Transverse colon (tissue), 4 donors: ENCODE results near the gene KCNIP3.

ENCODE experiments used
- CTCF ChIP-seq, 5 experiments: fragments of 200-600 bp in 3 of 5; fragments of 450-650 bp in 2 of 5; sonication (generic) in 3 of 5; IDR thresholded peaks; 1 replicate in 2 of 5; 2 replicates in 3 of 5; pipeline ENCODE4 v1.5.1; 2016 to 2017; ENCODE audit warnings: antibody characterized with exemption in 5 of 5, inconsistent platforms in 3 of 5, mild to moderate bottlenecking in 2 of 5, moderate library complexity in 1 of 5
- EP300 ChIP-seq: sonication (generic); formaldehyde crosslinking; IDR thresholded peaks from one replicate; pipeline ENCODE4 v1.6.1; 2017; ENCODE audit warnings: antibody characterized with exemption, low read depth
- POLR2A ChIP-seq: fragments of 450-650 bp; IDR thresholded peaks from one replicate; pipeline ENCODE4 v1.6.1; 2016; ENCODE audit warnings: antibody characterized with exemption, mild to moderate bottlenecking, moderate library complexity
- POLR2AphosphoS5 ChIP-seq, 3 donors: sonication (generic); formaldehyde crosslinking; IDR thresholded peaks; one replicate each; pipeline ENCODE4 v1.6.1; 2016; ENCODE audit warnings: antibody characterized with exemption in 3 of 3

GRCh38 chr2:95309599-95309998, 12.5 kb downstream of the KCNIP3 start:
- TF ChIP-seq CTCF (IDR thresholded peaks at IDR 0.05), result no peak
- no peak for TF ChIP-seq POLR2A
- no peak for TF ChIP-seq POLR2AphosphoS5 (IDR thresholded peaks at IDR 0.05)
- no peak for TF ChIP-seq EP300
